Dendritic cell treated with granulocyte-macrophage colony-stimulating factor and Interleukin-4, amounts not matched to agents 40 ng/mL and 50 ng/mL, for 4 days (primary cell): ENCODE data around the gene ADPGK.
"Not testable (repeated sequence)": the region's sequence is repeated elsewhere in the genome, so short reads cannot be mapped to it uniquely, and the experiment has no call there.

ENCODE experiments used
- H3K27ac Mint-ChIP-seq: one replicate; pipeline ENCODE4 v1.8.0; 2022; ENCODE audit warnings: mild to moderate bottlenecking, mixed read lengths
- H3K27me3 Mint-ChIP-seq: one replicate; pipeline ENCODE4 v1.8.0; 2022; ENCODE audit warnings: mild to moderate bottlenecking, mixed read lengths
- H3K36me3 Mint-ChIP-seq: one replicate; pipeline ENCODE4 v1.8.0; 2022; ENCODE audit warnings: low read depth, mixed read lengths
- H3K4me1 Mint-ChIP-seq: one replicate; pipeline ENCODE4 v1.8.0; 2022; ENCODE audit warnings: low read depth, mixed read lengths
- H3K4me3 Mint-ChIP-seq: one replicate; pipeline ENCODE4 v1.8.0; 2022; ENCODE audit warnings: mild to moderate bottlenecking, moderate library complexity, mixed read lengths
- H3K9me3 Mint-ChIP-seq: one replicate; pipeline ENCODE4 v1.8.0; 2022; ENCODE audit warnings: mixed read lengths
- intact Hi-C: fragments of 100-400 bp; cut with micrococcal nuclease; formaldehyde crosslinking; loops from one replicate; pipeline ENCODE4 v1.15.0; 2022

ADPGK gene

GRCh38 chr15:72724028-72724427 is 59.5 kb downstream of the ADPGK start:
- H3K4me3 Mint-ChIP-seq, result no peak overlapping the region
- no peaks in the 10 kb centered on the region for H3K9me3 Mint-ChIP-seq
- peaks cover 11% of the 10 kb centered on the region for H3K4me1 Mint-ChIP-seq
- no peak overlapping the region for H3K27ac Mint-ChIP-seq
- intact Hi-C loops, result loop anchor here (5.0 kb wide), 1 partner anchor 548 kb away; no protein-coding TSS in a partner anchor
- peaks cover 30% of the 10 kb centered on the region for H3K36me3 Mint-ChIP-seq
- H3K27me3 Mint-ChIP-seq, result no peaks in the 10 kb centered on the region

- H3K27ac Mint-ChIP-seq, result no peak overlapping the region
Measured at GRCh38 chr15:72722071-72722696, 61.4 kb downstream of the ADPGK start.

GRCh38 chr15:72708551-72709303 is 74.8 kb downstream of the ADPGK start:
- Mint-ChIP-seq H3K4me1 (peaks cover 16% of the 10 kb centered on the region), H3K27ac (peak overlapping the region; percentile 44), H3K36me3 (peaks cover 26% of the 10 kb centered on the region)
- H3K9me3 Mint-ChIP-seq, intact Hi-C loops, H3K4me3 Mint-ChIP-seq, H3K27me3 Mint-ChIP-seq: not testable (repeated sequence)

More at GRCh38 chr15:72722071-72722696, 61.4 kb downstream of the ADPGK start:
- Mint-ChIP-seq H3K4me3 (no peak overlapping the region), H3K27me3 (no peaks in the 10 kb centered on the region), H3K36me3 (peaks cover 29% of the 10 kb centered on the region), H3K9me3 (no peaks in the 10 kb centered on the region), H3K4me1 (peaks cover 11% of the 10 kb centered on the region)
- intact Hi-C loops, result loop anchor here (5.0 kb wide), 1 partner anchor 550 kb away; no protein-coding TSS in a partner anchor

- intact Hi-C loops, result no loop called here
Measured at GRCh38 chr15:72706266-72706665, 77.3 kb downstream of the ADPGK start.

More at GRCh38 chr15:72706266-72706665, 77.3 kb downstream of the ADPGK start:
- H3K27me3 Mint-ChIP-seq, result no peaks in the 10 kb centered on the region
- H3K9me3 Mint-ChIP-seq, result no peaks in the 10 kb centered on the region
- H3K4me1 Mint-ChIP-seq, result peaks cover 16% of the 10 kb centered on the region
- no peak overlapping the region for H3K27ac Mint-ChIP-seq
- H3K4me3 Mint-ChIP-seq, result no peak overlapping the region
- H3K36me3 Mint-ChIP-seq, result peaks cover 12% of the 10 kb centered on the region
